ENCODE results near the gene UMODL1.

Gene UMODL1

GRCh38 chr21:42037516-42037915 is 33.6 kb upstream of the UMODL1 start:
- Histone ChIP-seq H3K27me3 (replicated peaks) (no peaks in the 10 kb centered on the region), H3K36me3 (replicated peaks) (no peaks in the 10 kb centered on the region), H3K4me3 (ENCODE audit: low read depth, low read length) (no peak overlapping the region), H3K27ac (no peak overlapping the region)
- in situ Hi-C loops (cut with HindIII; ENCODE audit: low pct_ligation_motif_present, low sequenced_read_pairs) = no loop called here
- DNase-seq = no peak
- no peak for TF ChIP-seq CTCF (IDR thresholded peaks at IDR 0.05; ENCODE audit: low read depth, low read length, missing control alignments)

- in situ Hi-C loops (cut with HindIII; ENCODE audit: low pct_ligation_motif_present, low sequenced_read_pairs) = no loop called here
- no peak for TF ChIP-seq CTCF (IDR thresholded peaks at IDR 0.05; ENCODE audit: low read depth, low read length, missing control alignments)
- H3K27ac ChIP-seq = no peak overlapping the region
- no peaks in the 10 kb centered on the region for H3K27me3 ChIP-seq (replicated peaks)
- H3K4me3 ChIP-seq (ENCODE audit: low read depth, low read length) = no peak overlapping the region
- DNase-seq = no peak
- H3K36me3 ChIP-seq (replicated peaks) = no peaks in the 10 kb centered on the region
These were observed 33.2 kb upstream of the UMODL1 start for GRCh38 chr21:42037943-42038342.

- Histone ChIP-seq H3K36me3 (replicated peaks) (no peaks in the 10 kb centered on the region), H3K4me3 (ENCODE audit: low read depth, low read length) (no peak overlapping the region), H3K27me3 (replicated peaks) (no peaks in the 10 kb centered on the region), H3K27ac (no peak overlapping the region)
- no peak for DNase-seq
- in situ Hi-C loops (cut with HindIII; ENCODE audit: low pct_ligation_motif_present, low sequenced_read_pairs) = no loop called here
- no peak for TF ChIP-seq CTCF (IDR thresholded peaks at IDR 0.05; ENCODE audit: low read depth, low read length, missing control alignments)
These were observed 32.7 kb upstream of the UMODL1 start for GRCh38 chr21:42038393-42038792.

GRCh38 chr21:42038826-42039425 is 32.2 kb upstream of the UMODL1 start:
- no peak for TF ChIP-seq CTCF (IDR thresholded peaks at IDR 0.05; ENCODE audit: low read depth, low read length, missing control alignments)
- Histone ChIP-seq H3K36me3 (replicated peaks) (no peaks in the 10 kb centered on the region), H3K27me3 (replicated peaks) (no peaks in the 10 kb centered on the region), H3K4me3 (ENCODE audit: low read depth, low read length) (no peak overlapping the region), H3K27ac (peak overlapping the region; percentile 96)
- DNase-seq = no peak
- in situ Hi-C loops (cut with HindIII; ENCODE audit: low pct_ligation_motif_present, low sequenced_read_pairs) = no loop called here

- Histone ChIP-seq H3K36me3 (replicated peaks) (no peaks in the 10 kb centered on the region), H3K27ac (peak overlapping the region; percentile 96), H3K27me3 (replicated peaks) (no peaks in the 10 kb centered on the region), H3K4me3 (ENCODE audit: low read depth, low read length) (no peak overlapping the region)
- no peak for TF ChIP-seq CTCF (IDR thresholded peaks at IDR 0.05; ENCODE audit: low read depth, low read length, missing control alignments)
- in situ Hi-C loops (cut with HindIII; ENCODE audit: low pct_ligation_motif_present, low sequenced_read_pairs) = no loop called here
- peak; percentile 12 for DNase-seq
These were observed 31.6 kb upstream of the UMODL1 start for GRCh38 chr21:42039470-42039901.

- Histone ChIP-seq H3K4me3 (ENCODE audit: low read depth, low read length) (no peak overlapping the region), H3K36me3 (replicated peaks) (no peaks in the 10 kb centered on the region), H3K27me3 (replicated peaks) (no peaks in the 10 kb centered on the region), H3K27ac (peak overlapping the region; percentile 96)
- peak; percentile 78 for DNase-seq
- in situ Hi-C loops (cut with HindIII; ENCODE audit: low pct_ligation_motif_present, low sequenced_read_pairs) = no loop called here
- no peak for TF ChIP-seq CTCF (IDR thresholded peaks at IDR 0.05; ENCODE audit: low read depth, low read length, missing control alignments)
These were observed 31.2 kb upstream of the UMODL1 start for GRCh38 chr21:42039911-42040351.
